ENCODE measurements around the gene UBAC2.

Gene UBAC2

DNA sequence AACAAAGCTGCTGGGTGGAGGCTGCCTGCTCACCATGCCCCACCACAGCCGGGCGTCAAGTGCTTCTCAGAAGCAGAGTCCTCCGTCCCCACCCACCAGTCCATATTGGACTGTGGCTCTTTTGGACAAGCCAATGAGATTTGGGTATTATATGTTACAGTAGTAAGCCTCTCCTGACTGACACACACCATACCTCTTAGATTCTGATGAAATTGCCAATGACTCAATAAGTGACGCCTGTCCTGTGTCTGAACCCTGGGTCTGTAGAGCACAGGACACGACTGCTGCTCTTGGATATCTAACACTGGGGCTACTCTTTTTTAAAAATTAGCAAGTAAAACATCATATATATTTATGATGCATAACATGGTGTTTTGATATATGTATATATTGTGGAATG, 44.8 kb upstream of the UBAC2 start:
- no peak overlapping the region for H3K27ac ChIP-seq (ENCODE audit: poor library complexity, severe bottlenecking)
- no peaks in the 10 kb centered on the region for H3K36me3 ChIP-seq (ENCODE audit: low read depth)
- DNase-seq (ENCODE audit: low spot score) = no peak
- H3K27me3 ChIP-seq (ENCODE audit: insufficient read depth, poor library complexity, severe bottlenecking) = no peaks in the 10 kb centered on the region
- TF ChIP-seq, protein P1, sequence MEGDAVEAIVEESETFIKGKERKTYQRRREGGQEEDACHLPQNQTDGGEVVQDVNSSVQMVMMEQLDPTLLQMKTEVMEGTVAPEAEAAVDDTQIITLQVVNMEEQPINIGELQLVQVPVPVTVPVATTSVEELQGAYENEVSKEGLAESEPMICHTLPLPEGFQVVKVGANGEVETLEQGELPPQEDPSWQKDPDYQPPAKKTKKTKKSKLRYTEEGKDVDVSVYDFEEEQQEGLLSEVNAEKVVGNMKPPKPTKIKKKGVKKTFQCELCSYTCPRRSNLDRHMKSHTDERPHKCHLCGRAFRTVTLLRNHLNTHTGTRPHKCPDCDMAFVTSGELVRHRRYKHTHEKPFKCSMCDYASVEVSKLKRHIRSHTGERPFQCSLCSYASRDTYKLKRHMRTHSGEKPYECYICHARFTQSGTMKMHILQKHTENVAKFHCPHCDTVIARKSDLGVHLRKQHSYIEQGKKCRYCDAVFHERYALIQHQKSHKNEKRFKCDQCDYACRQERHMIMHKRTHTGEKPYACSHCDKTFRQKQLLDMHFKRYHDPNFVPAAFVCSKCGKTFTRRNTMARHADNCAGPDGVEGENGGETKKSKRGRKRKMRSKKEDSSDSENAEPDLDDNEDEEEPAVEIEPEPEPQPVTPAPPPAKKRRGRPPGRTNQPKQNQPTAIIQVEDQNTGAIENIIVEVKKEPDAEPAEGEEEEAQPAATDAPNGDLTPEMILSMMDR (IDR thresholded peaks at IDR 0.05; ENCODE audit: poor library complexity, severe bottlenecking) = no peak
- H3K4me3 ChIP-seq (ENCODE audit: severe bottlenecking) = no peak overlapping the region
- H3K4me1 ChIP-seq (ENCODE audit: insufficient read depth, poor library complexity, severe bottlenecking) = peaks cover 23% of the 10 kb centered on the region
- ATAC-seq (ENCODE audit: low read depth) = no peak
- no peaks in the 10 kb centered on the region for H3K9me3 ChIP-seq (ENCODE audit: severe bottlenecking)

DNA sequence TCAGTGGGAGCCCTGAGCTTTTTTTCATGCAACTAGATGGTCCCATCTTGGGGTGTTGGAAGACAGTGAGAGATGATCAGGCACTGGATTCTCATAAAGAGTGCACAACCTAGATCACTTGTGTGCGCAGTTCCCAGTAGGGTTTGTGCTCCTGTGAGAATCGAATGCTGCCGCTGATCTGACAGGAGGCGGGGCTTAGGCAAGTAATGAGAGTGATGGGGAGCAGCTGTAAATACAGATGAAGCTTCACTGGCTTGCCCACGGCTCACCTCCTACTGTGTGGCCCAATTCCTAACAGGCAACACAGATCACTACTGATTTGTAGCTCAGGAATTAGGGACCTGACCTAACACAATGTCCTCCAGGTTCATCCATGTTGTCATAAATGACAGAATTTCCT, 43.6 kb upstream of the UBAC2 start:
- DNase-seq (ENCODE audit: low spot score) (no peak), ATAC-seq (ENCODE audit: low read depth) (no peak)
- Histone ChIP-seq H3K27me3 (ENCODE audit: insufficient read depth, poor library complexity, severe bottlenecking) (no peaks in the 10 kb centered on the region), H3K4me3 (ENCODE audit: severe bottlenecking) (no peak overlapping the region), H3K27ac (ENCODE audit: poor library complexity, severe bottlenecking) (no peak overlapping the region), H3K36me3 (ENCODE audit: low read depth) (no peaks in the 10 kb centered on the region), H3K9me3 (ENCODE audit: severe bottlenecking) (no peaks in the 10 kb centered on the region), H3K4me1 (ENCODE audit: insufficient read depth, poor library complexity, severe bottlenecking) (peaks cover 13% of the 10 kb centered on the region)
- TF ChIP-seq, protein P1 (IDR thresholded peaks at IDR 0.05; ENCODE audit: poor library complexity, severe bottlenecking) = no peak

DNA sequence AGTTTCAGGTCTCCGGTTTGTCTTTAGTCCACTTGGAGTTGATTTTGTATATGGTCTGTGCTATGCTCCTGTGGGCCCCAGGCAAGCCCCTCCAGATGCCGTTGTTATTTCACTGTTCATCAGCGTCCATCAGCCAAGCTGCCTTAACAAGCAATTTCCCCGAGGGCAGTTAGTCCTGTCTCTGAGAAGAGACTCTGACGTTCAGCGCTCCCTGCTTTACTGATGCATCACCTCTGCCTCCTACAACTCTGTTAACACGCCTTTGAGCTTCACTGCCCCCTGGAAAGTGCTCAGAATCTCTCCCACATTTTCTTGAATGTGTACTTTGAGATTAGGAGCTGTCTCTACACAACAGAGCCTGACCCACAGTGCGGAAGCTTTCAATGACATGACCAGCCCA, 41.8 kb upstream of the UBAC2 start:
- Histone ChIP-seq H3K9me3 (ENCODE audit: severe bottlenecking) (no peaks in the 10 kb centered on the region), H3K4me3 (ENCODE audit: severe bottlenecking) (no peak overlapping the region), H3K4me1 (ENCODE audit: insufficient read depth, poor library complexity, severe bottlenecking) (no peaks in the 10 kb centered on the region), H3K27me3 (ENCODE audit: insufficient read depth, poor library complexity, severe bottlenecking) (no peaks in the 10 kb centered on the region), H3K36me3 (ENCODE audit: low read depth) (no peaks in the 10 kb centered on the region), H3K27ac (ENCODE audit: poor library complexity, severe bottlenecking) (no peak overlapping the region)
- ATAC-seq (ENCODE audit: low read depth) (no peak), DNase-seq (ENCODE audit: low spot score) (no peak)
- TF ChIP-seq, protein P1 (IDR thresholded peaks at IDR 0.05; ENCODE audit: poor library complexity, severe bottlenecking) = no peak

DNA sequence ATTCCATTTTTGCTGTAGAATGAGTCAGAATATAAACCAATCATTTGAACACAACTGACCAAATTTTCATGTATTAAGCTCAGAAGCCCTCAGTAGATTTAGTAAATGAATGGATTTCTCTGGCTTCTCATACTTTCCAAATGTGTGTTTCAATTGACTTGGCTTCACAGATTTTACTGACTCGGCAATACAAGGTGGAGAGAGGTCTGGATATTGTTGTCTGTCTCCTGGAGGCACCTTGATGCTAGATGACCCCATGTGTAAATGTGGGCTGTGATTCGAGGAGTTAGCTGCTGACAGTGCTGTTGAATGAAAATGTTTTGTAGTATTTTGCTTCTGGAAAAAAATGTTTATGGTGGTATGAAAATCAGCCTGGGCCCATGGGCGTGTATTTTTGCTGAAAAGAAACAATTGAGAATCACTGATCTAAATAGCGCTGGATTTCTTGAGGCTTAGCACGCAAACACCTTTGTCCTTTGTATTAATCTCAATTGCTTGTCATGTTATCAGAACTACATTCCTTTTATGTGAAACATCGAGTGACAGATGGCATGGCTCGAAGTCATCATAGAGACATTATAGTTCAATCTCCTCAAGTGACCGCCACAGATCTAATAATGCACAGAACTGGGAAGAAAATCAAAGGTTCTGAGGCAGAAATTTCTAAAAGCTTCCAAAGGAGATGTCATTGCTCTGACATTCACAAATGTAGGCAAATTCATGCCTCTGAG, 41.2 kb upstream of the UBAC2 start:
- TF ChIP-seq, protein P1 (IDR thresholded peaks at IDR 0.05; ENCODE audit: poor library complexity, severe bottlenecking) = no peak
- ATAC-seq (ENCODE audit: low read depth) (no peak), DNase-seq (ENCODE audit: low spot score) (no peak)
- no peak overlapping the region for H3K4me3 ChIP-seq (ENCODE audit: severe bottlenecking)
- no peaks in the 10 kb centered on the region for H3K36me3 ChIP-seq (ENCODE audit: low read depth)
- H3K27me3 ChIP-seq (ENCODE audit: insufficient read depth, poor library complexity, severe bottlenecking) = no peaks in the 10 kb centered on the region
- no peaks in the 10 kb centered on the region for H3K4me1 ChIP-seq (ENCODE audit: insufficient read depth, poor library complexity, severe bottlenecking)
- H3K9me3 ChIP-seq (ENCODE audit: severe bottlenecking) = no peaks in the 10 kb centered on the region
- H3K27ac ChIP-seq (ENCODE audit: poor library complexity, severe bottlenecking) = no peak overlapping the region

DNA sequence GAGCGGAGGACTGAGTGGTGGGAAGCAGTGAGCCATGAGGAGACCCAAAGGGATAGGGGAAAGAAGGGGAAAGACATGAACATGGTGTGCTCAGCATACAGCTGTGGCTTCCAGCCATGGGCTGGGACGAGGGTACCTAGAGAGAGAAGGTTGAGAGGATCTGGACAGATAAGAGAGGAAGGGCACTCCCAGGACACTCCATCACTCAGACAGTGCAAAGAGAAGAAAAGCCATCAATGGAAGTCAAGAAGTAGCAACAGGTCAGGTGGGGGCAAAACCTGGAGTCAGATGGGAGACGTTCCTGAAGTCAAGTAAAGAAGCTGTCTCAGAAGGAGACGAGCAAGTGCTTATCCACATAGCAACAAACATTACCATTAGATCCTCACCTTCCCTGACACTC, 40.2 kb upstream of the UBAC2 start:
- Histone ChIP-seq H3K9me3 (ENCODE audit: severe bottlenecking) (peaks cover 1% of the 10 kb centered on the region), H3K4me1 (ENCODE audit: insufficient read depth, poor library complexity, severe bottlenecking) (no peaks in the 10 kb centered on the region), H3K36me3 (ENCODE audit: low read depth) (no peaks in the 10 kb centered on the region), H3K4me3 (ENCODE audit: severe bottlenecking) (no peak overlapping the region), H3K27ac (ENCODE audit: poor library complexity, severe bottlenecking) (no peak overlapping the region), H3K27me3 (ENCODE audit: insufficient read depth, poor library complexity, severe bottlenecking) (no peaks in the 10 kb centered on the region)
- DNase-seq (ENCODE audit: low spot score) = no peak
- no peak for ATAC-seq (ENCODE audit: low read depth)
- TF ChIP-seq, protein P1 (IDR thresholded peaks at IDR 0.05; ENCODE audit: poor library complexity, severe bottlenecking) = no peak
